GM19395 (cell line): ENCODE measurements around the gene CACNG7.
A peak's percentile ranks its signal among the peaks of the same experiment; 100 is the strongest.

Experiments used
- ATAC-seq: cut with Tn5 transposase; IDR thresholded peaks from one replicate; pipeline ENCODE4 v1.9.1; 2021; ENCODE audit warnings: mild to moderate bottlenecking, moderate library complexity; ENCODE audit not compliant: unreplicated experiment

The CACNG7 gene

GRCh38 chr19:53878776-53879139 is 30.3 kb upstream of the CACNG7 start:
- no peak for ATAC-seq

DNA sequence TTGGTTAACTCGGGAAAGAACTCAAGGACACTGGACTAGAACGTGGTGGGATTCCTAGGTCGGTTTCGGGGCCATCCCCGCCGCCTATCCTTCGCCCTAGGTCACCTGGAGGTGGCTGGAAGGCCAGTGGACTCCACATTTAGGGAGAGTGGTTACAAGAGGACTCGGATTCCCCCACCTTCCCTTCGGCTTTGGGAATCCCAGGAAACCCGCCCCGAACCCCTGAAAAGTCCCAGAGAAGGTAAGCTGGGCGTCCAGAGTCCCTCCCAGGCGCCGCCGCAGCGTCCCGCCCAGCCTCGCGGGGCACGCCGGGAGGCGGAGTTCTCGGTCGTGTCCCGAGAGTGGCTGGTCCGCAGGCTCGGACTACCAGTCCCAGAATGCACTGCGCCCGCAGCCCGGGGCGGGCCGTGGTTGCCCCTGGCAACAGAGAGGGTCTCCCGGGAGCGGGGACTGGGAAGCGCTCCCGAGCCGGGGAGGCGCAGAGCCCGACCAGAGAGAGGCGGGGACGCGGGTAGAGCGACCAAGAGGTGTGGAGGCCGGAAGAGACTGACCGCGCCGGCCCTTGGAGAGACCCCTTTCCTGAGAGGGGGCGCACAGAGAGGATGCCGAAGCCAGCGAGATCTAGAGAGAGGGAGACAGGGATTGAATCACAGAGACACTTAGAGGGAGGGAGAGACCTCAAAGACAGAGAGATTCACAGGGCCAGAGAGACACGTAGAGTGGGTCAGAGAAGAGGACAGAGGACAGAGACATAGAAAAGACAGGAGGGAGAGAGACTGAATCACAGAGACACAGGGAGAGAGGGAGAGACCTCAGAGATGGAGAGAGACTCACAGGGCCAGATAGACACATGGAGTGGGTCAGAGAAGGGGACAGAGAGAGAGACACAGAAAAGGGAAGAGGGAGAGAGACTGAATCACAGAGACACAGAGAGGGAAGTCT is 29.7 kb upstream of the CACNG7 start:
- peak; percentile 81 for ATAC-seq

GRCh38 chr19:53880711-53881481 is 28.2 kb upstream of the CACNG7 start:
- ATAC-seq, result no peak

DNA sequence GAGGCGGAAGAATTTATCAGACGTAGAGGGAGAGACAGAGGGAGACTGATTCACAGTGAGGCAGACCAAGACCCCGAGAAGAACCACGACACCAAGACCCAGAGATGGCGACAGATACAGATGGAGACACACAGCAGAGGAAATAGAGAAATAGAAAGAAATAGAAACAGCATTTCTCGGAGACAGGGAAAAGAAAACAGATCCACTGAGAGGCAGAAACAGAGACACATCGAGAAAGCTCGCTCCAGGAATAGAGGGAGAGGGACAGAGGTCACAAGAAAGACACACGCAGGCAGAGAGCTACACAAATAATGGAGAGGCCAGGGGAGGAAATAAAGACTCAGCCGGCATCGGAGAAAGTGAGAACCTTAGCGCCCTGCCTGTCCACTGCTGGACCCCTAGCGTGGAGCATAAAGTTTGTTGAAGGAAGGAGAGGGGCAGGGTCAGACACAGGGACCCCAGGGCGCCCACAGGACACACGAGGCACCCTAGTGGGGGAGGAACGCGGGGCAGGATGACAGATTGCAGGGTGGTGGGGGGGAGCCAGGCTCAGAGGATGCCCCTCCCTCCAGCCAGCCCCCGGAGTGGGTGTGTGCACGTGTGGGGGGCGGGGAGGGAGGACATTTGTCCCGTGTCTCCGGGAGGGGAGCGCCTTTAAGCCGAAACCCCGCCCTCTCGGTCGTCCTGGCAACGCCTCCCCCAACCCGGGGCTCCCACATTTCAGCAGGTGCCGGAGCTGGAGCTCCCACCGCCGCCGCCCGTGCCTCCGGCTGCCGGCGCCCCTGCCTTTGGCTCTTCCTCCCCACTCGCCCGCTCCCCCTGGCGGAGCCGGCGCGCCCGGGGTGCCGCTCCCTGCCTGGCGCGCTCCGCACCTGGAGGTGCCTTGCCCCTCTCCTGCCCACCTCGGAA is 27.3 kb upstream of the CACNG7 start, which contains the start of gene PRKCG:
PRKCG (plus strand) TSS at position 716 of the 909 bp plus-strand sequence. CDS start 298 bp downstream, outside the sequence.
- no peak for ATAC-seq

- no peak for ATAC-seq
These were observed 26.6 kb upstream of the CACNG7 start for GRCh38 chr19:53882391-53883050.

- ATAC-seq, result no peak
These were observed 25.8 kb upstream of the CACNG7 start for GRCh38 chr19:53883231-53883661.

DNA sequence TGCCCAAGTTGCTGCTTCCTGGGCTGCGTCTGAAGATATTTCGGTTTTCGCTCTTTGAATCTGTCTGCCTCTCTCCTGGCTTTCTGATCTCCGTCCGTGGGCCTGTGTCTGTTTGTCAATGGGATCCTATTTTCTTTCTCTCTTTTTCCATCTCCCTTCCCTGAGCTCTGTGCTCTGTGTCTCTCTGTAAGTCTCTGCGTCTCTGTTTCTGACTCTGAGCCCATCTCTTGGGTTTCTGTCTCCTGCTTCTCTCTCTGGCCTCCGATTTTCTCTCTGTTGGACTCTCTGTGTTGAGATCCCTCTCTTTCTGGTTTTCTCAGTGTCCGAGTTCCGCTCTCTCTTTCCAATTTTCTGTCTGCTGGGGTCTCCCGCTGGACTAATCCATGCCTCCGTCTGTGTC is 25.3 kb upstream of the CACNG7 start:
- ATAC-seq, result no peak

GRCh38 chr19:53884256-53884655 is 24.8 kb upstream of the CACNG7 start:
- no peak for ATAC-seq

- ATAC-seq, result no peak
These were observed 24.0 kb upstream of the CACNG7 start for GRCh38 chr19:53885036-53885435.

DNA sequence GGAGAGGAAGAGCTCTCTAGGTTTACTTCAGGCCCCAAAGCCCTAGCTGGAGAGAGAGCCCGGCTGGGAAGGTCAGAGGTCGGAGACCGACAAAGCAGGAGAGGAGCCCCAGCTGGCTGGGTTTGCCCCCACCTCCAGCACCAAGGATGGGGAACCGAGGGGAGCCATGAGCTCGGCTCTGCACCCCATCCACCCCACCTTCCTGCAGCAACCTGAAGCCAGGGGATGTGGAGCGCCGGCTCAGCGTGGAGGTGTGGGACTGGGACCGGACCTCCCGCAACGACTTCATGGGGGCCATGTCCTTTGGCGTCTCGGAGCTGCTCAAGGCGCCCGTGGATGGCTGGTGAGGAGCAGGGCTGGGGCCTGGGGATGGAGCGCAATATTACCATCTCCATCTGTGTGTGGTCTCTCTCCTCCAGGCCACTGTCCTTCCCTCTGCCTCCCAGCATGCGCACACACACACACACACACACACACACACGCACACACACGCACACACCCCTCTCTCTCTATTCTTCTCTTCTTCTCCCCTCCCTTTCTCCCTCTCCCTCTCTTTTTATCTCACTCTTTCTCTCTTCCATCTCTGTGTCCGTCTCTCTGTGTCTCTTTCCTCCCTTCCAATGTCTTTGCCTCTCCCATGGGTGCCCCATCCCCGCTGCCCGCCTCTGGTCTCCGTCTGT is 16.6 kb upstream of the CACNG7 start:
- ATAC-seq, result no peak

DNA sequence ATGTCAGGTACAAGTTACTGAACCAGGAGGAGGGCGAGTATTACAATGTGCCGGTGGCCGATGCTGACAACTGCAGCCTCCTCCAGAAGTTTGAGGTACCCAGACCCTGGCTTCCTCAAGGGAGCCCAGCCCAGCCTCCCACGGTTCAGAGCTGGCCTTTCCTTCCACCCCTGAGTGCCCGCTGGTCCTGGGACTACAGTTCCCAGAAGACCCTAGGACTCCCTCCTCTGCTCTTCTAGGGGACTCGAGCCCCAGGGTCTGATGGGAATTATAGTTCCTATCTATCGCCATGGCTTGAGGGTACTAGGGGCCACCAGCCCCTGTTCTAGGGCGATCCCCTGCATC is 16.1 kb upstream of the CACNG7 start:
- ATAC-seq, result no peak

DNA sequence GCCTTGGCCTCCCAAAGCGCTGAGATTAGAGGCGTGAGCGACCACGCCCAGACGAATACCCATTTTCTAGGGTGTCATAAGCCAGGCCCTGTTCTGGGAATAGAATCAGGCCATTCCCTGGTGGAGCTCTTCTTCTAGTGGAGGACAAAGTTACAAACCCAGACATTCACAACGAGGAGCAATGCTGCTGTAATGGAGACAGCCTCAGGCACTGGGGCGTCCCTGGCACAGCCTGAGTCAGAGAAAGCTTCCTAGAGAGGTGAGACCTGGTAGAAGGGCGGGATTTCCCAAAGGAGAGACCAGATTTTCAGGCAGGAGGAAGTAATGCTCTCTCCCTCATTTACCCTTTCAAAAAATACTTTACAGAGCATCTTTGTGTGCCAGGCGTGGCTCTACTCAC is 14.4 kb upstream of the CACNG7 start:
- no peak for ATAC-seq

- no peak for ATAC-seq
These were observed 12.4 kb upstream of the CACNG7 start for GRCh38 chr19:53896682-53897081.

DNA sequence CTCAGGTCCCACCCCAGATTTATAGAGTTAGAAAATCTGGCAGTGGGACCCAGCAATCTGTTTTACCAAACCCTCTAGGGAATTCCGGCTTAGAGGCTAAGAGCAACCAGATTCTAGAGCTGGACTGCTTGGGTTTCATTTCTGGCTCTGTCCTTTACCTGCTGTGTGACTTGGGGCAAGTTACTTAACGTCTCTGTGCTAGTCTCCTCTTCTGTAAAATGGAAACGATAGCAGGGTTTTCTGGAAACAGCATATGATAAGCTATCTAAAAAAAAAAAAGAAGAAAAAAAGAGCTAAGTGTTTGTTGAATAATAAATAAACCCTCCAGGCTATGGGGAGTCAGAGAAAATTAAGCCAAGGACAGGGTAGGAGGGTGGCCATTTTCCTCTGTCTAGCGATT is 11.6 kb upstream of the CACNG7 start:
- no peak for ATAC-seq

DNA sequence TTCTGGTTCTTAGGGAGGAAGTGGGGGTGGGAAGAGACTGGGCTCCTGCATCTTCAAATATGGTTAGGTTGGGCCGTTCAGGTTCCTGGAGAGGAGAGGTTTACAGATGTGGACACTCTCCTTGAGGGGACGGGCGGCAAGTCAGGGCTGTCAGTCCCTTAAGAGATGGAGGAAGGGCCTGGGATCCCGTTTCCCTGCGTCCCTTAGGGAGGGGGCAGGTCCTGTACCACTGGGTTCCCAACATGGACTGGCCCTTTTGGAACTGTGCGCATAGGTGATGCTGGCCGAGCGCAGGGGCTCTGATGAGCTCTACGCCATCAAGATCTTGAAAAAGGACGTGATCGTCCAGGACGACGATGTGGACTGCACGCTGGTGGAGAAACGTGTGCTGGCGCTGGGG is 10.9 kb upstream of the CACNG7 start:
- ATAC-seq, result no peak

DNA sequence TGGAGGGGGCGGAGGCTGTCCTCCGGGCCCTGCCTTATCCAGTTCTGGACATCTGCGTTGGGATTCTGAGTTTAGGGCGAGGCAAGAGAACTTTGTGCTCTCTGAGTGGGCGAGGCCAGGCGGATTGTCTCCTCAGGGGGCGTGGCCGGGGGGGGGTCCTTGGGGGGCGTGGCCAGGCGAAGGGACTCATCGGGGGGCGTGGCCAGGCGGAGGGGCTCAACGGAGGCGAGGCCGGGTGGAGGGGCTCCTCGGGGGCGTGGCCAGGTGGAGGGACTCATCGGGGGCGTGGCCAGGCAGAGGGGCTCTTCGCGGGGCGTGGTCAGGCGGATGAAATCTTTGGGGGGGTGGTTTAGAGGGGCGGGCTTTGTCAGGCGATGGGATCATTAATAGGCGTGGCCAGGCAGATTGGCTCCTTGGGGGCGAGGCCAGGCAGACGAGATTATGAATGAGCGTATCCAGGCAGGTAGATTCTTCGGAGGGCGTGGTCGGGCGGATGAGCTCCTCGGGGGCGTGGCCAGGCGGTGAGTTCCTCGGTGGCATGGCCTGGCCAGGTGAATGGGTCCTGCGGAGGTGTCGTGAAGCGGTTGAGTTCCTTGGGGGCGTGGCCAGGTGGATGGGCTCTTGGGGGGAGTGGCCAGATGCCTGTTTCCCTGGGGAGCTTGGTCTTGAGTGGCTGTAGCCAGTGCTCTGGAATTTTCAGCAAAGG is 10.3 kb upstream of the CACNG7 start:
- no peak for ATAC-seq

- no peak for ATAC-seq
These were observed 8.8 kb upstream of the CACNG7 start for GRCh38 chr19:53900191-53900860.

DNA sequence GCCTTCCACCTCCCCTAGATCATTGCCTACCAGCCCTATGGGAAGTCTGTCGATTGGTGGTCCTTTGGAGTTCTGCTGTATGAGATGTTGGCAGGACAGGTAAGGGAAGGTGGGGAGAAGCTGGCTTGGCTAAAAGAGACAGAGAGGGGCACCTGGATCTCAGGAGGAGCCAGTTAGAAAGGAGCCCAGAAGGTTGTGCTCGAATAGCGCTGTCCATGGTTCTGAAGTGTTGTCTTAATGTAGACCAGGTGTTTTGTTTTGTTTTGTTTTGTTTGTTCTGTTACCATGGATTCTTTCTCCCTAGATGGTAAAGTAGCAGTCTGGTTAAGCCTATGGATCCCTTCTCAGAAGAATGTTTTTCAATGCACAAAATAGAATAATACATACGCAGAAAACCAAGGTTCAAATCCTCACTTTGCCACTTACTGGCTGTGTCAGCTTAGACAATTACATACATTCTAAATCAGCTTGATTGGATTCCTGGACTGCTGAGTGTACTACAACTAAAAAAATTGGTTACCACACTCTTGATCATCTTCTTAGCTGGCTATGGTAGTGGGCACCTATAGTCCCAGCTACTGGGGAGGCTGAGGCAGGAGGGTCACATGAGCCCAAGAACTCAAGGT is 5.9 kb upstream of the CACNG7 start:
- ATAC-seq, result no peak
